ENCODE results near the gene KCNH2. TPM values are rescaled to one million over a fixed set of nuclear protein-coding genes. Genes with fewer than 3 reads are reported as not detected.

The KCNH2 gene
- total RNA-seq, 4 donors from 2014 or later: 0.19 to 2.5 (median 0.72) TPM

- peak overlapping the region; percentile 24 to 75 (median 51) for H3K27ac ChIP-seq
- no peaks in the 10 kb centered on the region for H3K36me3 ChIP-seq
- no peak for DNase-seq
- TF ChIP-seq POLR2A (IDR thresholded peaks at IDR 0.05) (no peak), CTCF (IDR thresholded peaks at IDR 0.05) (no peak)
- H3K4me3 ChIP-seq: peak overlapping the region in 1 of 4 donors; percentile 54
- no CpG with 5 or more reads among the region's 5 CpGs for WGBS, 2 donors
- H3K9me3 ChIP-seq: peaks cover 0 to 23% (median 9%) of the 10 kb centered on the region in 3 donors
- intact Hi-C loops (cut with DNase I): no loop called here
- H3K27me3 ChIP-seq: peaks cover 0 to 29% (median 0%) of the 10 kb centered on the region in 4 donors
- H3K4me1 ChIP-seq: peaks cover 0 to 61% (median 23%) of the 10 kb centered on the region in 3 donors
Measured at GRCh38 chr7:150992833-150993302, 14.7 kb upstream of the KCNH2 start.

GRCh38 chr7:150992051-150992640, 14.0 kb upstream of the KCNH2 start:
- peaks cover 0 to 27% (median 0%) of the 10 kb centered on the region in 4 donors for H3K27me3 ChIP-seq
- TF ChIP-seq CTCF (IDR thresholded peaks at IDR 0.05): no peak
- no peak for TF ChIP-seq POLR2A (IDR thresholded peaks at IDR 0.05)
- DNase-seq: no peak
- H3K4me1 ChIP-seq: peaks cover 0 to 58% (median 23%) of the 10 kb centered on the region in 3 donors
- intact Hi-C loops (cut with DNase I): no loop called here
- no peak overlapping the region for H3K4me3 ChIP-seq
- WGBS, 2 donors: 62 to 78% methylated on average over 4 to 5 of the region's 6 CpGs
- H3K9me3 ChIP-seq: peaks cover 0 to 23% (median 9%) of the 10 kb centered on the region in 3 donors
- H3K27ac ChIP-seq: peak overlapping the region in 3 of 4 donors; percentile 34 to 75 (median 55)
- no peaks in the 10 kb centered on the region for H3K36me3 ChIP-seq

GRCh38 chr7:150990416-150991186, 12.5 kb upstream of the KCNH2 start, which contains the start of gene NOS3:
Gene NOS3, plus strand, starts transcription at chr7:150991017. Its CDS starts 2,787 bp downstream, at chr7:150993804.
- Histone ChIP-seq H3K36me3 (no peaks in the 10 kb centered on the region), H3K27ac (peak within 1 kb of the TSS in 2 of 4 donors; percentile 30 to 75), H3K4me1 (peaks cover 0 to 53% (median 20%) of the 10 kb centered on the region in 3 donors), H3K9me3 (peaks cover 0 to 23% (median 9%) of the 10 kb centered on the region in 3 donors), H3K4me3 (no peak within 1 kb of the TSS), H3K27me3 (peaks cover 0 to 20% (median 0%) of the 10 kb centered on the region in 4 donors)
- WGBS, 2 donors: 68 to 76% methylated on average over 12 of the region's 12 CpGs
- no peak for DNase-seq
- intact Hi-C loops (cut with DNase I): no loop called here
- TF ChIP-seq CTCF (IDR thresholded peaks at IDR 0.05) (no peak), POLR2A (IDR thresholded peaks at IDR 0.05) (no peak)

GRCh38 chr7:150989456-150989855, 11.3 kb upstream of the KCNH2 start:
- DNase-seq: no peak
- H3K4me3 ChIP-seq: no peak overlapping the region
- no peak for TF ChIP-seq CTCF (IDR thresholded peaks at IDR 0.05)
- no peak for TF ChIP-seq POLR2A (IDR thresholded peaks at IDR 0.05)
- H3K9me3 ChIP-seq: peaks cover 0 to 23% (median 9%) of the 10 kb centered on the region in 3 donors
- H3K27ac ChIP-seq: peak overlapping the region in 3 of 4 donors; percentile 22 to 75 (median 30)
- peaks cover 0 to 32% (median 0%) of the 10 kb centered on the region in 4 donors for H3K27me3 ChIP-seq
- intact Hi-C loops (cut with DNase I): loop anchor here (5.0 kb wide), 1 partner anchor 92 kb away; no protein-coding TSS in a partner anchor
- H3K4me1 ChIP-seq: peaks cover 0 to 44% (median 20%) of the 10 kb centered on the region in 3 donors
- WGBS, 2 donors: 48 to 69% methylated on average over 5 to 7 of the region's 7 CpGs
- H3K36me3 ChIP-seq: no peaks in the 10 kb centered on the region
